HG03064 (cell line): ENCODE measurements around the gene DDX50.
"Not testable (repeated sequence)": the region's sequence is repeated elsewhere in the genome, so short reads cannot be mapped to it uniquely, and the experiment has no call there.

Source experiments
- ATAC-seq: cut with Tn5 transposase; IDR thresholded peaks from one replicate; pipeline ENCODE4 v1.9.1; 2021; ENCODE audit warnings: low read depth; ENCODE audit not compliant: unreplicated experiment

The DDX50 gene

DNA sequence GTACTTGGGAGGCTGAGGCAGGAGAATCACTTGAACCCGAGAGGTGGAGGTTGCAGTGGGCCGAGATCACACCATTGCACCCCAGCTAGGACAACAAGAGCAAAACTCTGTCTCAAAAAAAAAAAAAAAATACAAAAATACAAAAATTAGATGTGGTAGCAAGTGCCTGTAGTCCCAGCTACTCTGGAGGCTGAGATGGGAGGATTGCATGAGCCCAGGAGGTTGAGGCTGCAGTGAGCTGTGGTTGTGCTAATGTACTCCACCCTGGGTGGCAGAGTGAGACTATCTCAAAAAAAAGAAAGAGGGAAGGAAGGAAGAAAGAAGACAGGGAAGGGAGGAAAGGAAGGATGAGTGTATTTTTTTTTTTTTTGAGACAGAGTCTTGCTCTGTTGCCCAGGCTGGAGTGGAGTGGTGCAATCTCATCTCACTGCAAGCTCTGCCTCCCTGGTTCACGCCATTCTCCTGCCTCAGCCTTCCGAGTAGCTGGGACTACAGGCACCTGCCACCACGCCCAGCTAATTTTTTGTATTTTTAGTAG is 74.9 kb downstream of the DDX50 start:
- ATAC-seq: not testable (repeated sequence)

DNA sequence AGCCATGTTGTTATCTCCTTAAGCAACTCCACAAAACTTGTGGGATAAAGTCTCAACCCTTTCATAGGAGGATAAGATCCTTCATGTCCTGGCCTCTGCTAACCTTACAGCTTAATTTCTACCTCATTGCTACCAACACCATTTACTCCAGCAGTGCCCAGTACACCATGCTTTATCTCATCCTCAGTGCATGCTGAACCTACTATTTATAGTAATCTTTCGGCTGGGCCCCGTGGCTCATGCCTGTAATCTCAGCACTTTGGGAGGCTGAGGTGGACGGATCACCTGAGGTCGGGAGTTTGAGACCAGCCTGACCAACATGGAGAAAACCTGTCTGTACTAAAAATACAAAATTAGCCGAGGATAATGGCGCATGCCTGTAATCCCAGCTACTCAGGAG is 78.6 kb downstream of the DDX50 start:
- not testable (repeated sequence) for ATAC-seq

DNA sequence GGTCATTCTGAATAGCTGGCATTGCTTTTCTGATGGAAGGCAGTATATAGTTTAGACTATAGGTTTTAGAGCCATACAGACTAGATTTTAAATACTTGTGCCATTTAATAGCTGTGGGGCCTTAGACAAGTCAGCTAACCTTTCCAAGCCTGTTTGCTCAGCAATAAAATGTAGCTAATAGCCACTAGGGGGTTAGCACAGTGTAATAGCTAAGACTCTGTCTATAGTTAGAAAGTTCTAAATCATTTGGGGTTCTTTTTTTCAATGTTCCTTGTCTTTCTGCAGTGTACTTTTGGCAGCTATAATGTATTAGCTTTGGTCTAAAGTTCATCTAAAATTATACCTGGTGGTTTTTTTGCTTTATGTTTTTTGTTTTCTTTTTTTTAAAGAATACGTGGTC is 80.0 kb downstream of the DDX50 start:
- no peak for ATAC-seq

DNA sequence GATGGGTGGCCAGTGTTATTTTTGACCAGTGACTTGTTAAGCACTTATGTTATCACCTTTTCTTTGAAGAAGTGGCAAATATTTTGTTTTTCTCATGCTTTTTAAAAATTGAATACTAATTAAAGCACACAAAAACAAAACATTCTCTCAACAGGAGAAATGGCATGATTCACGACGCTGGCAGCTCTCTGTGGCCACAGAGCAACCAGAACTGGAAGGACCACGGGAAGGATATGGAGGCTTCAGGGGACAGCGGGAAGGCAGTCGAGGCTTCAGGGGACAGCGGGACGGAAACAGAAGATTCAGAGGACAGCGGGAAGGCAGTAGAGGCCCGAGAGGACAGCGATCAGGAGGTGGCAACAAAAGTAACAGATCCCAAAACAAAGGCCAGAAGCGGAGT is 81.3 kb downstream of the DDX50 start:
- ATAC-seq: no peak

DNA sequence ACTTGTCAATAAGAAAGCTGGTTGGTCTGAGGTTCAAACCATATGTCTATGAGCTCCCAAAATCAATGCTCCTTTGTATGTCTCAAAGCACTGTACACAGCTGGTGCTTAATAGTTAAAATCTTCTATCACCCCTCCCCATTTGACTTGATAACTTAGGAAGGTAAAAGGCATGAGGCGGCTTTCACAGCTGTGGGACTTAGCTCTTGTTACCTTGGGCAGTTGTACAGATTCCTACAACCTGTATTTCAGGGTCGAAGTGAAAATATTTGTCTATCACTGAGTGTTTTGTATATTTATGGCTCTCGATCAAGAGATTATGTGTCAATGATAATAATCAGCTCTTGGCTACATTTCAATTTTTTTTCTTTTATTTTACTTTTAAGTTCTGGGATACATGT is 86.5 kb downstream of the DDX50 start:
- ATAC-seq: no peak

DNA sequence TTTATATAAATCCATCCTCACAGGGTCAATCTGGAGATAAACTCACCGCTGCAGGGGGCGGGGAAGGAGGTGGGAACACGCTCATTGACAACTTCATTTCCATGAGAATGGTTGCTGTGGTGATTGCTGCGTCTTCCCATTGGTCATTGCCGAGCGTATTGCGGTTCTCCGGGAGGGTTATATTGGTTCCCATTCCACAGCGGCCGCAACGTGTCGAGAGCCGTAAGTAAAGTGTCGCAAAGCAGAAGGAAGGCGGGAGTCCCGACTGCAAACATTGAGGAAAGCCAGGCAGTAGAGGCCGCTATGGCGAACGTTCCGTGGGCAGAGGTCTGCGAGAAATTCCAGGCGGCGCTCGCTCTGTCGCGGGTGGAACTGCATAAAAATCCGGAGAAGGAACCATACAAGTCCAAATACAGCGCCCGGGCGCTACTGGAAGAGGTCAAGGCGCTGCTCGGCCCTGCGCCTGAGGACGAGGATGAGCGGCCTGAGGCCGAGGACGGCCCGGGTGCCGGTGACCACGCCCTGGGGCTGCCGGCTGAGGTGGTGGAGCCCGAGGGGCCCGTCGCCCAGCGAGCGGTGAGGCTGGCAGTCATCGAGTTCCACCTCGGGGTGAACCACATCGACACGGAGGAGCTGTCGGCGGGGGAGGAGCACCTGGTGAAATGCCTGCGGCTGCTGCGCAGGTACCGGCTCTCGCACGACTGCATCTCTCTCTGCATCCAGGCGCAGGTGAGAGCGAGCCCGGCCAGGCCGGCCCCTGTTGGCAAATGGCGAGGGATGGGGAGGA is 87.6 kb downstream of the DDX50 start, which contains the start of gene KIFBP:
TSS of gene KIFBP (plus strand) at position 274 of the 787 bp plus-strand sequence. CDS start at position 304, 30 bp downstream.
- ATAC-seq: peak; percentile 72

DNA sequence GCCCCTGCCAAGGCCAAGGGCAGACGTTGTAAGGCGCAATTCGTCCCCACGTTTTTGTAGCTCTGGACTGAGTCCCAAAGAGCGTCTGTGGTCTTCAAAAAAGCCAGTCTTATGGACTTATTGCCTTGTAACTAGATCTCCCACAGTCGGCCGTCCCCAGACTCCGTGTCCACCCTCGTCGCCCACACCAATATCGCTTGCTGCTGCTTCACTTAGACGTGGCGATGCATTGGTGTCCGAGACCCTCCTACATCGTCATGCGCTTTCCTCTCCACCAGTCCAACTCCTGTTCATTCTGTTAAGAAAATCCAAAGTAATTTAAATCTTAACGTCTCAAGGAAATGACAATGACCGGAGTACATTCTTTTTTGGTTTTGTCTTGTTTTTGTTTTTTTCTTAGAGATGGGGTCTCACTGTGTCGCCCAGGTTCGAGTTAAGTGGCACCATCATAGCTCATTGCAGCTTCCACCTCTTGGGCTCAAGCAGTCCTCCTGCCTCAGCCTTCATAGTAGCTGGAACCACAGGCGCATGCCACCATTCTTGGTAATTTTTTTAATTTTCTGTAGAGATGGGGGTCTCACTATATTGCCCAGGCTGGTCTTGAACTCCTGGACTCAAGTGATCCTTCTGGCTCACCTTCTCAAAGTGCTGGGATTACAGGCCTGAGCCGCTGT is 88.3 kb downstream of the DDX50 start:
- ATAC-seq: peak; percentile 4

DNA sequence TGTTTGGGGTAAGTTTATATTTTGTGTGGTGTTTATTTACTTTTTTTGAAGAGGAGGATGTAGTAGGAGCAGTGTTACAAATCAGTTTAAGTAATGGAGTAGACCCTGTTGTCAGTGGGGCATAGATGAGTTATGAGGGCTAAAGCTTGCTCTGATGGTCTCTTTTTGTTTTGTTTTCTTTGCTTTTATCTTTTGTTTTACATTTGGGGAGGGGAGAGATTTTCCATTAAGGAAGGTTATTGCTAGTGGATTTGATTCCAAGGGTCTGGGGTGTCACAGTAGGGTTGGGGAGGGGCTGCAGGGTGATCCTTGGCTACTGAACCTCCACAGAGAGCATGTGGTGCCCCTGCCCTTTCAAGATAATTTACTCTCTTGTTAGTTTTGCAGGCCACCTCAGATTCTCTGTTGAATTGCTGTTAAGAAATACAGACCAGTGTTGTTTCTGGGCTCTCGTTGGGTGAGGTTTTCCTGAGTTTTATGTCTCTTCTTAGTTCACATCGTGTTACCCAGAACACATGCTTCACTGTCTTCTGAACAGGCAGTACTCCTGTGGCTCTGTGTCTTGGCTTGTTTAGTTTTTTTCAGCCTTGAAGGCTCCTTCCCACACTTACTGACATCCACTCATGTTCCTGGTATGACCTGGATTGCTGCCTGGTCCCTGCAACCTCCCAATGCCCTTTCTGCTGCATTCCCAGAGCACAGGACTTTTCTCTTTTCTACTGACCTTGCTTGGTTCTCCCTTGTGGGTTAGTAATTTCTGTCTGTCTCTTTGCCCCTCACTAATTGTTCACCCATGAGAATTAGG is 91.7 kb downstream of the DDX50 start:
- no peak for ATAC-seq
